Coronary artery (tissue), 2 donors: ENCODE measurements around the gene DMC1.

Source experiments
- DNase-seq: peaks from one replicate; pipeline ENCODE4 v3.0.0-alpha.2; 2017; ENCODE audit warnings: low spot score
- H3K27ac ChIP-seq, 2 donors: fragments of 200-600 bp; sonication (generic); one replicate each; pipeline ENCODE4 v1.5.1; 2016 to 2019
- H3K4me3 ChIP-seq: fragments of 200-600 bp; sonication (generic); 2 replicates; pipeline ENCODE4 v1.5.1; 2016; ENCODE audit warnings: mild to moderate bottlenecking, moderate library complexity
- TF ChIP-seq, protein P1 (sequence below): fragments of 200-600 bp; sonication (generic); IDR thresholded peaks from one replicate; pipeline ENCODE4 v1.5.1; 2019; ENCODE audit warnings: antibody characterized with exemption

Gene DMC1

DNA sequence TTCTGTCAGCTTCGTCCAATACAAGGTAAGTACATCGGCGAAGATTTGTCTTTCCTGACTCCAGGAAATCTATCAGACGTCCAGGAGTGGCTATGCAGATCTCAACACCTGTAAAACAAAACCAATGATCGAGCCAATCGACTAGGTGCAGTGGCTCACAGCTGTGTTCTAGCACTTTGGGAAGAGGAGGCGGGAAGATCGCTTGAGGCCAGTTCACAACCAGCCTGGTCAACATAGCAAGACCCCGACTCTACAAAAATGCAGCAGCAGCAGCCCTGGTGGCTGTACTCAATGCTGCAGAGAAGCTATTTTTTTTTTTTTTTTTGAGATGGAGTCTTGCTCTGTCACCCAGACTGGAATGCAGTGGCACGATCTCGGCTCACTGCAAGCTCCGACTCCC is 75.0 kb downstream of the DMC1 start:
- TF ChIP-seq, protein P1, sequence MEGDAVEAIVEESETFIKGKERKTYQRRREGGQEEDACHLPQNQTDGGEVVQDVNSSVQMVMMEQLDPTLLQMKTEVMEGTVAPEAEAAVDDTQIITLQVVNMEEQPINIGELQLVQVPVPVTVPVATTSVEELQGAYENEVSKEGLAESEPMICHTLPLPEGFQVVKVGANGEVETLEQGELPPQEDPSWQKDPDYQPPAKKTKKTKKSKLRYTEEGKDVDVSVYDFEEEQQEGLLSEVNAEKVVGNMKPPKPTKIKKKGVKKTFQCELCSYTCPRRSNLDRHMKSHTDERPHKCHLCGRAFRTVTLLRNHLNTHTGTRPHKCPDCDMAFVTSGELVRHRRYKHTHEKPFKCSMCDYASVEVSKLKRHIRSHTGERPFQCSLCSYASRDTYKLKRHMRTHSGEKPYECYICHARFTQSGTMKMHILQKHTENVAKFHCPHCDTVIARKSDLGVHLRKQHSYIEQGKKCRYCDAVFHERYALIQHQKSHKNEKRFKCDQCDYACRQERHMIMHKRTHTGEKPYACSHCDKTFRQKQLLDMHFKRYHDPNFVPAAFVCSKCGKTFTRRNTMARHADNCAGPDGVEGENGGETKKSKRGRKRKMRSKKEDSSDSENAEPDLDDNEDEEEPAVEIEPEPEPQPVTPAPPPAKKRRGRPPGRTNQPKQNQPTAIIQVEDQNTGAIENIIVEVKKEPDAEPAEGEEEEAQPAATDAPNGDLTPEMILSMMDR, result no peak
- H3K4me3 ChIP-seq, result no peak overlapping the region
- DNase-seq, result no peak
- H3K27ac ChIP-seq, result no peak overlapping the region

DNA sequence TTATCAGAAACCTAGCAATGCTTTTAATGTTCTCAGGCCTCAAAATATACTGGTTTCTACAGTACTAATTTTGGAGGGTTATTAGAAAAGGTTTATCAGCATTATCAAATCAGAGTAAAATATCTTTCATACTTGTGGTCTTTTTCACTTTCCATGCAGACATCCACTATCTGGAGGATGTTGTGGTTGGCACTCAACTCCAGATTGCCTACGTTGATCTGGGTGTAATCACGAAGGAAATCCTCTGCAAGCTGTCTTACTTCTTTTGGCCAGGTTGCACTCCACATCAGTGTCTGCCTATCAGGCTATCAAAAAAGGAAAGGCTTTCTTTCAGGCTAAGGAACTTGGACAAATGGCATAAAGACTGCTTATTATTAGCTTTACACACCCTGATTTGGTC is 75.5 kb downstream of the DMC1 start:
- TF ChIP-seq, protein P1, result no peak
- Histone ChIP-seq H3K27ac (no peak overlapping the region), H3K4me3 (no peak overlapping the region)
- no peak for DNase-seq

DNA sequence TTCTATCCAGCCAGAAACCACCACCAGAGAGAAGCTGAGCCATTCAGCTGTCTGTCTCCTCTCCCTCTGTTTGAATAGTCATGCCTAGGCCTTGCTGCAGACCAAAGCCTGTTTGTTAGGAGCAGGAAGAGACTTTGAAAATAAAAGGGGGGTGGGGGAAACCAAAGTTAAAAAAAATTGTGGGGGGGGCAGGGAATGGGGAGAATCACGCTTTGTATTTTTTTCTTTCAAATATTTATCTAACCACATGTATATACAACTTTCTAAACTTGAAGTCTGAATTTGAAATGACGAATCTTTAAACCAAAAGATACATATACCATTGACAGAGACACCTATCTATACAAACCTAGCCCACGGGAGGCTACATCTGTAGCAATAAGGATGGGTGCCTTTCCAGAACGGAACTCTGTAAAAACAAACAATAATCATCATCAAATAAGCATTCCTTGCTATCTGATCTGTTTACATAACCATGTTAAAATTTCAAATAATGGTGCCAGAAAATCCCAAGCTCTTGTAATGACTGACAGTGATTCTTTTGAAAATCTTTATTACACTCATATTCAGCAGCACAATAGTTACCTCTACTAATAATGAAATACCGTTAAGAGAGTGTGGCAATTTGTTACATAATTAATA is 78.2 kb downstream of the DMC1 start:
- TF ChIP-seq, protein P1, result no peak
- no peak for DNase-seq
- peak overlapping the region; percentile 3 to 43 for H3K27ac ChIP-seq
- H3K4me3 ChIP-seq, result no peak overlapping the region

- TF ChIP-seq, protein P1, result no peak
- Histone ChIP-seq H3K27ac (peak overlapping the region; percentile 54 to 71), H3K4me3 (no peak overlapping the region)
- no peak for DNase-seq
These were observed 79.1 kb downstream of the DMC1 start for GRCh38 chr22:38490915-38491314.

DNA sequence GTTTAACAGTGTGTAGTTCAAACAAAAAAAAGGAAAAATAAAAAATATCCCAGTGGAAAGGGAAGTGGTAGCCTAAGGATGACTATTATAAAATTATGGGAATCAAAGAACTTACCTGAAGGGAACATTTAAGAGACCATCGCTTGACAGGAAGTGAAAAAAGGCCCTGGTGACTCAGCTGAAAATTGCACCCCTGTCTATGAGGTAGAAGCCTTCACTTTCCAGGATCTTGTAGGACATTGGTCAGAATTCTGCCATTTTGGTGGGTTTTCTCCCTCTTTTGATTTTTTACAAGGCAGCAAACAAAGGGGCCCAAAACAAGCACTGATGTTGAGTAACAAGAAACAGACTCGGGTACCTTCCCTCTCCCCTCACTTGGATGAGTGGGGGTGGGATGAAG is 79.5 kb downstream of the DMC1 start:
- TF ChIP-seq, protein P1, result no peak
- H3K4me3 ChIP-seq, result no peak overlapping the region
- H3K27ac ChIP-seq, result peak overlapping the region; percentile 54 to 71
- no peak for DNase-seq

DNA sequence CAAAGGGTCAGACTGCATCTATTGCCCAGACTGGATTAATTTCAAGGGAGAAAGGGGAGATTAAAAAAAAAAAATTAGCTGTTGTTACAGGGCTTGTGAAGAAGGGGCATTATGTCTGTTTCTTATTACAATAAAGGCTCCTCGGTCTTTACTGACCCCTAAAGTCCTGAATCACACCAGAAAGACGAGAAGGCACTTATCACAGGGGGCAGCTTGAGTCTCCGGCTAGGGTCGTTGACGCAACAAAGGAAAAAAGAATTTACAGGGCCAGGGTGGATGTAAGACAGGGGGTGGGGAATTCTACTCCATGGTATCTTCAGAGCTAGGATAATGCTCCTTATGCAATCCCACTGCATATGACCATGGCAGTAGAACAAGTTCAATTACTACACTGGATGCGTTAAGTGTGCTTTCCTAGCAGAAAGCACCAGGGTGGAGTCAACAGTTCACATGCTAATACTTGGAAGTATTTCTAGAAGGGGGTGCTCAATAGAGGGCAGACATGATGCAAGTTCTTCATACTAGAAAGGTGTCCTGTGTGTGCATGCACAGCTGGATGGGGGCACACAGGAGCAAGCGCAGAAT is 80.3 kb downstream of the DMC1 start:
- no peak for DNase-seq
- H3K4me3 ChIP-seq, result no peak overlapping the region
- H3K27ac ChIP-seq, result peak overlapping the region in 1 of 2 donors; percentile 18
- TF ChIP-seq, protein P1, result no peak

DNA sequence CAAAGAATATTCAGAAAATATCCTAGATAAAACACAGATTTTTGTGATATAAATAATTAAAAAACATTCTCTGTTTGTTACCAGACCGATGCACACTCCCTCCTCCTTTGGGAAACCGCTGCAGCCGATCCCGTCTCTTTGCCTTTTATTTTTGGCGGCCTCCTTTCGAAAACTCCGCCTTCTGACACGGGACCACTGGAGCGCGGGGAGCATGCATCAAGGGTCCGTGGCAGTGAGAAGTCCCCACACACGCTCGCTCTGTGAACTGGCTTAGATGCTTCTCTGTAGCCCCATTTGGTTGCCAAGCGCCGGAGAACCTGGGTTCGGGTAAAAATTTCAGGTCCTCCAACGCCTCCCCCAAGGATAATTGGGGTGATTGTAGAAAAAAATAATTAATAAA is 80.8 kb downstream of the DMC1 start:
- TF ChIP-seq, protein P1, result no peak
- no peak for DNase-seq
- Histone ChIP-seq H3K4me3 (no peak overlapping the region), H3K27ac (no peak overlapping the region)
